Skin of body (tissue), 2 donors: ENCODE data around the gene LMX1B. TPM values are rescaled to one million over a fixed set of nuclear protein-coding genes. Genes with fewer than 3 reads are reported as not detected.
"Not testable (repeated sequence)": the region's sequence is repeated elsewhere in the genome, so short reads cannot be mapped to it uniquely, and the experiment has no call there.

Source experiments
- DNase-seq: peaks from one replicate; lab custom pipeline; 2025; lab: John Stamatoyannopoulos, UW
- total RNA-seq: library from RNA; depleted of rRNA; stranded (reverse); fragments of >200 nt; gene quantifications from one replicate; pipeline ENCODE4 v1.2.3, GENCODE V29; 2014

The LMX1B gene
- total RNA-seq, result 1.2 TPM

DNA sequence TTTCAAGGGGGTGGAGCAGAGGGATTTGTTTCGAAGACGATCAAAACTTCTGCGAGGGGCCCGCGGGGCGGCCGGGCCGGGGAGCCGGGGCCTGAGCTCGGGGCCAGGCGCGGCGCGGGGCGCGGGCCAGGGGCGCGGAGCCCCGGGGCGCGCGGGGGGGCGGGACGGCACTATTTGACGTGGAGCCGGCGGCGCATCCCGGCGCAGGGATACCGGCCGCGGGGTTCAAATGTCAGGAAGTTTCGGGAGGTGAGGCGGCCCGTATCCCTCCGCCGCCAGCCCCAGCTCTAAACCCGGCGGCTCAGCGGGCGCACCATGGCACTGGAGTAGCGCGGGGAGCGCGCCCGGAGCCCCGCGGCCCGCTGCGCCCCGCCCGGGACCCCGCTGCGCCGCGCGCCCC is at the start of gene LMX1B:
Gene LMX1B, plus strand, starts transcription at position 278 of the 400 bp plus-strand sequence. CDS start 522 bp downstream, outside the sequence.
- DNase-seq, result no peak

DNA sequence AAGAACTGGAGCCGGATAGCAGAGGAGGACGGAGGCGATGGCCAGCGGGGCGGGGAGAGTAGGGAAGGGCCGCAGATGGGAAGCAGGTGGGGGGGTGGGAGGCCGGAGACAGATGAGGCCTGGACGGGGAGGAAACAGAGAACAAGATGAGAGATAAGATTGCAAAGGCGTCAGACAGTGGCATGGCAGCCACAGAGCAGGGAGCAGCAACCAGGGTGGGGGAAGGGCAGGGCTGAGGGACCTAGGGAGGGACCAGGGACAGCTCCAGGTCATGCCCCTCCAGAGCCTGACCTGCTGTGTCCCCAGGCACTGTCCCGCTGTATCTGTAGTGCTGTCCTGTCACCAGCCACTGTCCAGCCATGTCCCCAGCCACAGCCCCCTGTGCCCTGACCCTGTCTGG is 49.6 kb upstream of the LMX1B start:
- DNase-seq, result no peak

DNA sequence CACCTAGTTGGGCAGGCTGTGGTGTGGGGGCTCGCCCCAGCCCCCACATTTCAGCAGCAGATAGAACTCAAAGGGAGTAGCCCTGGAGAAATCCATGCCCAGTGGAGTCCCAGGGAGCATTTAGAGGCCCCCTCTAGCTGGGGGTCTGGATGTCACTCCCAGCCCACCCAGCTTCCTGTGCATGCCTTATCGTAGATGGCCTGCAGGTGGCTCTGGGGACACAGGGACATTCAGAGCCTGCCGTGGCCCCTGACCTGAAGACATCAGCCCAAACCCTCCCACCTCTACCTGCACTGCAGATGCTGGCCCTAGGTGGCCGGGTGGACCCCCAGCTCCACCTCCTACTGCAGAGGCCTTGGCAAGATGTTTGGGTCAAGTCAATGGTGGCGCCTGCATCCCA is 49.0 kb upstream of the LMX1B start:
- no peak for DNase-seq

DNA sequence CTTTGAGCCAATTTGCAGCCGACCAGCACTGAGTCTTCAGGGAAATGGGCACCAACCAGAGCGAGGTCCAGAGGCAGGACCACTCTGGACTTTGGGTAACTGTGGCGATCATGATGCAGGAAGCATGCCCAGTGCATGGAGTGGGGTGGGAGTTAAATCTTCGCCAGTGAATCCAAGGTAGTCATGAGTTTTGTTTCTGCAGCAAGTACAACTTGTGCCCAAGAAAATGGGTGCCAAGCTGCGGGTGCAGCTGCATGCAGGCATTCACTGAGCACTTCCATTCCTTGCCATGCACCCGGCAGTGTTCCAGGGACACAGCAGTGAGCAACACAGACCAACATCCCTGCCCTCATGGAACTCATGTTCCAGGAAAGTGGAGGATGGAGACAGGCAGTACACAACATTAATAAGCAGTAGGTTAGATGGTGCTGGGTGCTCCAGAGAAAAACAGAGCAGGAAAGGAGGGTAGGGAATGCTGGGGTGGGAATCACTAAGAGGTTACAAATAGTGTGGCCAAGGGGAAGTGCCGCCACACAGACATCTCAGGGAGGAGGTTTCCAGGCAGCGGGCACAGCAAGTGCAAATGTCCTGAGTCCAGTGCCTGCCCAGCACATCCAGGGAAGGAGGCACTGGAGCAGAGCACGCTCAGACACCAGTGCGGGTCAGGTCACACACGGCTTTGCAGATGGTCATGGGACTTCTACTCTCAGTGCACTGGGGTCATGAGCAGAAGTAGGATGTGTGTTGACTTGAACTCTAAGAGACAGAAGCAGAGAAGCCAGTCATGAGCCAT is 48.2 kb upstream of the LMX1B start:
- no peak for DNase-seq

DNA sequence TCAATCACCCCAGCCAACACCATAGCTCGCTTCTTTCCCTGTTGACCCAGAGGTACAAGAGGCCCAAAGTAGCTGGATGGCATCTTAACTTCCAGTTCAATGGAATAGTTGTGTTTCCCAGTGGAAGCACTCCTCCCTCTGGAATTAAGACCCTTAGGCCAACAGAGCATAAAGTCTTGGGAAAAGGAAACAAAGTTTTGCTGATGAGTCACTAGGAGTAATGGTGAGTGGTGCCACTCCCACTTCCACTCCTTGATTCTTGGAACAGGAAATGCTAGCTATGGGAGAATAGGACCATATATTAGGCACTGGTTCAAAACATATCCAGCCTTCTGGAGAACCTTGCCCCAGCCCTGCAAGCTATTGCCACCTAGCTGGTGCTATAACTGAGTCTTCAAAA is 44.7 kb upstream of the LMX1B start:
- DNase-seq, result no peak

DNA sequence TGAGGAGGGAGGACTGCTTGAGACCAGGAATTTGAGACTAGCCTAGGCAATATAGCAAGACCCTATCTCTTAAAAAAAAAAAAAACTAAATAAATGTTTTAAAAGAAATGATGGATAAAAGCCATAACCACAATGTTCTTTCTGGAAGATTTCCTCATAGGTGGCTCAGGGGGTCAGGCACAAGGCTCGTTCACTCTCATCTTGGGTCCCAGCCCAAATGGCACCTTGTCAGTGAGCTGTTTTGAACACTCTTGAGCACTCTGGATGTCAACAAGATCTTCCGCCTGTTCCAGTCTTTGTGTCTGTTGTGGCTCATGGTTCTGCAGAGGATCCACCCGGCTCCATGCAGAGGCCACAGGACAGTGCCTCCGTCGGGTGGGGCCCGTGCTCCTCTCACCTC is 35.7 kb upstream of the LMX1B start:
- no peak for DNase-seq

DNA sequence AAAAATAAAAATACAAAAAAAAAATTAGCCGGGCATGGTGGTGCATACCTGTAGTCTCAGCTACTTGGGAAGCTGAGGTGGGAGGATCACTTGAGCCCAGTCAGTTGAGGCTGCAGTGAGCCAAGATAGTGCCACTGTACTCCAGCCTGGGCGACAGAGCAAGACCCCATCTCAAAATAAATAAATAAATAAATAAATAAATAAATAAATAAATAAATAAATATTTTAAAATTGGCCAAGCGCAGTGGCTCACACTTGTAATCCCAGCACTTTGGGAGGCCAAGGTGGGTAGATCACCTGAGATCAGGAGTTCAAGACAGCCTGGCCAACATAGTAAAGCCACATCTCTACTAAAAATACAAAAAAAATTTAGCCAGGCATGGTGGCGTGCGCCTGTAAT is 33.4 kb upstream of the LMX1B start:
- not testable (repeated sequence) for DNase-seq

DNA sequence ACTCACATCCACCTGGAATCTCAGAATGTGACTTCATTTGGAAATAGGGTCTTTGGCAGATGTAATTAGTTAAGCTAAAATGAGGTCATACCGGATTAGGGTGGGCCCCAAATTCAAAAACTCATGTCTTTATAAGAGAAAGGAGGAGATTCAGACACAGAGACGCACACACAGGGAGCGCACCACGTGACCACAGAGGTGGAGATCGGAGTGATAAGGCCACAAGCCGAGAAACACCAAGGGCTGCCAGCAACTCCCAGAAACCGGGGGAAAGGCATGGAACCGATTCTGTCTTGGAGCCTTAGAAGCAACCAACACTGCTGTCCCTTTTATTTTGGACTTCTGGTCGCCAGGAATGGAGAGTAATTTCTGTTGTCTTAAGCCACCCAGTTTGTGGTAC is 31.8 kb upstream of the LMX1B start:
- no peak for DNase-seq

DNA sequence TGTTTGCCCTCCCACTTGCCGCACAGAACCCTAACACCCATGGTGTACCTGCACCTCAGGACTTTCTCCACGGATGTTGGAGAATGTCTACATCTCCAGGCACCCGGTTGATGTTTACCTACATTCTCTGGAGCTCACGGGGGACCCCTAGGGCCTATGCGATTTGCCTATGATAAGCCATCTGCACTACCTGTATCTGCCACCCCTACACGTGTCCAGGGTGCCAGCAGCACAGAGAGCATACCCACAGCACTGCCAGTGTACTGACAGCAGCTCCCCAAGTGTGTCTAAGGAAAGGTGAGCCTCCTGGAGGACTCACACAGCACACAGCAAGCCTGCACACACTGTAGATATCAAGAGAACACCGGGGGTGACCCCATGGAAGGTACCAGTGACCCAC is 31.3 kb upstream of the LMX1B start:
- no peak for DNase-seq

DNA sequence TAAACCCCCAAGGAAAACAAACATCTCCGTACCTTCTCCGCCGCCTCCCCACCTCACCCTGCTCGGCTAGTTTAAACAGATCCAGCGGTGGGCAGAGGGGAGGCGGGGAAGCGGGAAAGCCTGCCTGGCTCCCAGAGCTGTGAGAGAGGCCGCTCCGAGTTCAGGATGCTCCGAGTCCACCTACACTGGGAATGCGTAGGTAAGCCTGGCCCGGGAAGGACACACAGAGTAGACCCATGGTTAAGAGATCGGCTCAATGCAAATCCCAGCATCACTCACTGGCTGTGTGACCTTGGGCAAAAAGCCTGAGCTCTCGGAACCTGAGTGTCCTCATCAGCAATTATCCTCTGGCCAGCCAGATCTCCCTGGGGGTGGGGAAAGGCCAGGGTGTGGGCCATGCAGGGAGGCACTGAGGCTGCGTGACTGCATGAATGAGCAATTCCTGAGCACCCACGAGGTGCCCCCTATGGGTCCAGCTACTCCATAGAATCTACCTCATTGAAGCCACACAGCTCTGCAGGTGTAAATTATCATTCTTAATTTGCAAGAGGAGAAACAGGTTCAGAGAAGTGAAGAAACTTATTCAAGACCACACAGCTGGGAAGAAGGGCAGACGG is 30.5 kb upstream of the LMX1B start:
- no peak for DNase-seq

DNA sequence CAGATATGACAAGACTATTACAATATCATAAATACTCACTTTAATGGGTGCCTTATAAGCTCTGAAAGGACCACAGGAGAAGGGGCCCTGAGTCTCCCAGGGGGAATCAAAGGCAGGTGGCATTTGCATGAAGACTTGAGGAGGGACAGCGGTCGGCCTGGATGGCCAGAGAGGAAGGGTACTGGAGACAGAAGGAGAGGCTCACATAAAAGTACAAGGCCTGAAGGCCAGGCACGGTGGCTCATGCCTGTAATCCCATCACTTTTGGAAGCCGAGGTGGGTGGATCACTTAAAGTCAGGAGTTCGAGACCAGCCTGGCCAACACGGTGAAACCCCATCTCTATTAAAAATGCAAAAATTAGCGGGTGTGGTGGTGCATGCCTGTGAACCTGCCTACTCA is 29.1 kb upstream of the LMX1B start:
- DNase-seq, result no peak

DNA sequence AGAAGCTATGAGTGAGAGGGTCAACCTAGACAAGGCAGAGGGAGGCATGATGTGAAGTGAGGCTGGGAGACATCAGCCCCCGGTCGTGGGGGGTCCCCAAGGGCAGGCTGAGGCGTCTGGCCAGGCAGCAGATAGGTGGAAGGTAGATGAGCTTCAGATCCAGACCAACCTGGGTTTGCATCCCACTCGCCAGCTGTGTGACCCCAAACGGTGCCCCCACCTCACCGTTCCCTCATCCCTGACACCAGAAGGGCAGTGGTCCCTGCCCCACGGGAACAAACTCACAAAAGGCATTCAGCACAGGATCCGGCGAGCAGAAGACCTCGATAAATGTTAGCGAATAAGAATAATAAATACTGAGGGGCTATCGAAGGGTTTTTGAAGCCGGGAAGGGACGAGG is 27.5 kb upstream of the LMX1B start:
- DNase-seq, result no peak

DNA sequence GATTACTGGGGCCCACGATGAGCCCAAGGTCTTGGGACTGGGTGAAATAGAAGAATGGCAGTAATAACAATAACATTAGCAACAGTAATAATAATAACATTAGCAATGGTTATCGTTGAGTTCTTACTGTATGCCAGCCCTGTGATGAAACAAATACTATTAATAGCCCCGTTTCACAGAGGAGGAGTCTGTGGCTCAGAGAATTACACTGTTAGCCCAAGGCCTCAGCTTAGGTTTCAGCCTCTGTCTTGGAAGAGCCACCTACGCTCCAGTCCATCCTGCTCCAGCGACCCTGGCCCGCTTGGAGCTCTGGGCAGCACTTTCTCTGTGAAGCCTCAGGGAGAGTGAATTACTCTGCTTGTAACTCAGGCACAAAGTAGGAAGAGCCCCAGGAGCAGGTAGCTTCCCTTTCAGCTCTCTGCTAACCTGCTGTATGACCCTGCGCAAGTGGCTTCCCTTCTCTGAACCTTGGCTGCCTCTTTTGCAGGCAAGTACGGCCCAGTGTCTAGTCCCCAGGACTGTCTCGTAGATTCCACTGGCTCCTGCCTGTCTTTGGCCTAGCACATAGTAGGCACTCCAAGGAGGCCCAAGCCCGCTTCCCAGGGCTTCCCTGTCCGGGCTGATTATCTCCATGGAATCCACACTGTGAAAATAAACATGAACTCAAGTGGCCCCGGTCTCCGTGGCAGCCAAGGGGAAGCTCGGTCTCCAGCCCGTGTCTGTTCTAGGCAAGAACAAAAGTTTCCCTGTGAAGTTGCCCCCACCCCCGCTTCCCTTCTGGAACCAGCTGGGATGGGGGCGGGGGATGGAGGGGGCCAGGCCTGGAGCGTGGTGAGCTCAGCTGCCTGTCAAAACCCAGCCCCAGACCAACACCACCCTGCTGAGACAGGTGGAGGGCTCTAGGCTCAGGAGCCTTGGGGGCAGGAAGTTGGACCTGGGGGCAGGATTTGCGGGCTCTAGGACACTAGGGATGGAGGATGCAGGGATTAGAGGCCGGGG is 26.2 kb upstream of the LMX1B start:
- DNase-seq, result no peak

DNA sequence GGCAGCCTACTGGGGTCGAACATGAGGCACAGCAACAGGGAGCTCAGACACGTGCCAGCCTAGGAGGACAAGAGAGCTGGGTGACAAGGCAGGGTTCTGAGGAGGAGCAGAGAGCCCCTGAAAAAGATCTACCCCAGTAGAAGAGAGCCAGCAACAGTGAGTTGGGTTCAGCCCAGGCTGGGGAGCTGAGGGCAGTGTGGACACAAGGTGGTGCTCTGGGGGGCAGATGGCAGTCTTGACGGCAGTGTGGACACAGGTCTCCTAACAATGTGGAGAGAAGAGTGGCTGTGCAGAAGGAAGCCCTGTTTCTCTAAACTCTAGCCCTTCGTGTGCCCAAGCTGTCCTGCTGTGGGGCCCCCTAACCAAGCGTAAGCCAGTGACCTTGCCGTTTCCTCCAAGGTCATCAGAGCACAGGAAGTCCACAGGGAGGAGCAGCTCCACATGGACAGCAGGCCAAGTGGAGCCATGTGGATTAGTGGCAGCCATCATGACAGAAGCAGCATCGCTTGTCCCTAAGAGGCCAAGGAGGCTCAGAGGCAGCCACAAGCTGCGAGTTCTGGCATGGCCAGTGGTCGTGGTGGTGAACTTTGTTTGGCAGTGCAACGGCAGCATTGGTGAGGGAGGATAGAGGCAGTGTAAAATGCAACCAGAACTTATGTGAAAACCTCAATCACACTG is 25.1 kb upstream of the LMX1B start:
- DNase-seq, result no peak

DNA sequence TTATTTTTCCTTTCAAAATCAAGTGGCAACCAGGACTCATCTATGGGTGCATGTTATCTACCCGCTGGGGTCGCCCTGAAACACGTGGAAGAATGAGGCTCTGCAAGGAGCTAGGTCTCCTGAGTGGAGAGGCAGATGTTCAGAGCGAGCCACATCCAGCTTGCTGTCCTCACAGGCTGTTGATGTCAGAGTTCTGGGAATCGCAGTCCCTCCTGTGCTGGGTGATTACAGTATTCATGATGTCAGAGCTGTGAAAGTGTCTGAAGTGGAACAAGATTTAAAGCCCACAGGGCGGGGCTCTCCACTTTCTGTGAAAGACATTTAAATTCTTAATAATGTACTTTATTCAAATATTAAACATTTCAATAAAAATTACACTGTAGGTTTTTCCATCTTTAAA is 24.4 kb upstream of the LMX1B start:
- DNase-seq, result no peak

DNA sequence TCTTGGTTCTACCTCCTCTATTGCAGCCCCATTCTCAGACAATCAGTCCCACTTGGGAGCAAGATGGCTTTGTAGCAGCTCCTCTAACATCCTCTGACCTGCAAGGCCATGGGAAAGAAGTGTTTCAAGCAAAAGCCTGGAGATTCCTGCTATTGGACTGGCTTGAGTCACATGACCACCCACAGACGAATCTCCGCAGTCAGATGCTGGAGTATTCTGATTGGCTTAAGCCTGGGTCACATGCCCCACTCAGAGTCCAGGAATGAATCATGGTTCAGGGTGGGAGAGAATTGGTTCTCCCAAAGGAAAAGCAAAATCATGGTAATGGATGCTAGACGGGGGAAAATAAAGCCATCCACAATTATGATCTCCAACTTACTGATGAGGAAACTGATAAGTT is 22.6 kb upstream of the LMX1B start:
- no peak for DNase-seq

DNA sequence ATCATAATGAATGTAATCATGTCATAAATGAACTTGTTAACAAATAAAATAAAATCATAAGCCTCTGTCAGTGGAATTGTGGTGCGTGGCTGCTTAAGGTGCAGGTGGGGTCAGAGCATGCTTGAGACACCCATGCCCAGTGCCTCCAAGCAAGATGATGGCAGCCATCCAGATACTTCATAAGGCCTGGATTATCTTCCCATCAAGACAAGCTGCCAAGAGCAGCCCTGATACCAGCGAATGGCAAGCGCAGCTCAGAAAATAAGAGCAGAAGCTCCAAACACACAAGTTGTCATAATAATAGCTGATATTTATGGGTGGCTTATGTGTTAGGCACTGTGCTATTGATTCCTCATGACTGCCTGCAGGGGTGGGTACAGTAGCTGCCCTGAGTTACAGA is 21.8 kb upstream of the LMX1B start:
- no peak for DNase-seq

DNA sequence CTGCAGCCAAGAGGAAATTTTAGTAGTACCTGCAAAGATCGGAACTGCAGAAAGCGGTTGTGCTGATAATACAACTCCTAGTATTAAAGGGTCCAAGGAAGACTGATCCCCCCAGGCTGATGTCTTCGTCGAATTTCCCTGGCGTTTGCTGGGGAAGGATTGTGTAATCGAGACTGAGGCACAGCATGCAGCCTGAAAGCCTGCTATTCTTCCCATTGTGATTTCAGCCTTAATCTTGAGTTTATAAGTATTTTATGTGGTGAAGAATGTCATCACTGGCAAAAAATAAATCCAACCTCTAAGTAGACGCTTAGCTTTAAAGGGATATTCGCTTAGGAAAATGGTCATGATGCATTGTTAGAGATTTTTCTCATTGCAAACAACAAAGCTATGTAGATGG is 21.3 kb upstream of the LMX1B start:
- DNase-seq, result no peak

DNA sequence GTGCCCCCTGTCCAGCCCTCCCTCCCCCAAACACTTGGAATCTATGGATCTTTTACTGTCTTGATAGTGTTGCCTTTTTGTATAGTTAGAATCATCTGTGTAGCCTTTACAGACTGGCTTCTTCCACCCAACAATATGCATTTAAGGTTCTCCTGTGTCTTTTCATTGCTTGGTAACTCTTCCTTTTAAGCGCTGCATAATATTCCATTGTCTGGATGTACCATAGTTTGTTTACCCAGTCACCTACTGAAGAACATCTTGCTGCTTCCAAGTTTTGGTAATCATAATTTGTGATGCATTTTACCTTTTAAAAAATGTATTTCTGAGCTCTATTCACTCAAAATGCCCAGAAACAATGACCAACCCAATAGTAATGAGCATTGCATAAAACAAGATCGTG is 17.7 kb upstream of the LMX1B start:
- no peak for DNase-seq

DNA sequence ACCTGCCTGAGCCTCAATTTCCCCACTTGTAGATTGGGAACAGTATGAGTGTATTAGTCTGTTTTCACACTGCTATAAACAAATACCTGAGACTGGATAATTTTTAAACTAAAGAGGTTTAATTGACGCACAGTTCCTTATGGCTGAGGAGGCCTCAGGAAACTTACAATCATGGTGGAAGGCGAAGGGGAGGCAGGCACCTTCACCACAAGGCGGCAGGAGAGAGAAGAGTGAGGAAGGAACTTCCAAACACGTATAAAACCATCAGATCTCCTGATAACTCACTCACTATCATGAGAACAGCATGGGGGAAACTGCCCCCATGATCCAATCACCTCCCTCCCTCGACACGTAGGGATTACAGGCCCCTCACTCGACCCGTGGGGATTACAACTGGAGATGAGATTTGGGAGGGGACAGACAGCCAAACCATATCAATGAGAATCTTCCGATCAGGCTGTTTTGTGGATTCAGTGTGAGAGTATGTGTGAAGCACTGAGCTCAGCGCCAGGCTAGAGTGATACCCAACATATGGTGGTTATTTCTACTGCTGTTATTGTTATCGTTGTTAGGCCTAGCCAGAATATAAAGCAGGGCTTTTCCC is 14.6 kb upstream of the LMX1B start:
- DNase-seq, result no peak
